HG03460 (cell line): Measurements from ENCODE around the gene PCDHA9.

Experiments used
- ATAC-seq: cut with Tn5 transposase; IDR thresholded peaks from one replicate; pipeline ENCODE4 v1.9.1; 2021; ENCODE audit not compliant: unreplicated experiment

Gene PCDHA9

GRCh38 chr5:140877262-140877581 lies 29.0 kb downstream of the PCDHA9 start:
- no peak for ATAC-seq

DNA sequence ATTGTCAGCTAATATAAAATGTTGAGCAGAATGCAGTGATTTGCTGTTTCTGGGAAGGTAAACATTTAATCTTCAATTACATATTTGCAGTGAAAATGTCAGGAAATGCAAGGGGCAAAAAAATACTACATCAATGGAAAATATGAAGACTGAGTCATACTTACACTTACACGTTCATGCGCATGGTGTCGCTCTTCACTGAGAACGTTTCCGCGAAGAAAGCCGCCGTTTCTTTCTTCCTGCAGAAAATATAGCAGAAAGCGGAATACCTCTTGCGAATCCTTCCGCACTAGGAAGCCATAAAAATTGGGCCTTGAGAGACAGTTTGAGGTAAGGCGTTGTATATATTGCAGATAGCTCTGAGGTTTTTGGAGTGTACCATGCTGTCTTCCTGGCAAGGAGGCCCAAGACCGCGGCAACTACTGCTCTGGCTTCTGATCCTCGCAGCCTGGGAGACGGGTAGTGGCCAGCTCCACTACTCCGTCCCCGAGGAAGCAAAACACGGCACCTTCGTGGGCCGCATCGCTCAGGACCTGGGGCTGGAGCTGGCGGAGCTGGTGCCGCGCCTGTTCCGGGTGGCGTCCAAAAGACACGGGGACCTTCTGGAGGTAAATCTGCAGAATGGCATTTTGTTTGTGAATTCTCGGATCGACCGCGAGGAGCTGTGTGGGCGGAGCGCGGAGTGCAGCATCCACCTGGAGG lies 33.9 kb downstream of the PCDHA9 start, which contains the start of gene PCDHA13:
Gene PCDHA13 (plus strand): TSS at position 236 of the 702 bp plus-strand sequence. CDS start 145 bp downstream, at position 381.
- no peak for ATAC-seq

DNA sequence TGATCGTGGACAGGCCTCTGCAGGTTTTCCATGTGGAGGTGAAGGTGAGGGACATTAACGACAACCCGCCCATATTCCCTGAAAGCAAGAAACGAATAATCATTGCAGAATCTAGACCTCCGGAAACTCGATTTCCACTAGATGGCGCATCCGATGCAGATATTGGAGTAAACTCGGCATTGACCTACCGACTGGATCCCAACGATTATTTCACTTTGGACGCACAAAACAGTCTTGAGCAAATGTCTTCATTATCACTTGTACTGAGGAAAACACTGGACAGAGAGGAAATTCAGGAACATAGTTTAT lies 34.4 kb downstream of the PCDHA9 start:
- ATAC-seq: no peak

DNA sequence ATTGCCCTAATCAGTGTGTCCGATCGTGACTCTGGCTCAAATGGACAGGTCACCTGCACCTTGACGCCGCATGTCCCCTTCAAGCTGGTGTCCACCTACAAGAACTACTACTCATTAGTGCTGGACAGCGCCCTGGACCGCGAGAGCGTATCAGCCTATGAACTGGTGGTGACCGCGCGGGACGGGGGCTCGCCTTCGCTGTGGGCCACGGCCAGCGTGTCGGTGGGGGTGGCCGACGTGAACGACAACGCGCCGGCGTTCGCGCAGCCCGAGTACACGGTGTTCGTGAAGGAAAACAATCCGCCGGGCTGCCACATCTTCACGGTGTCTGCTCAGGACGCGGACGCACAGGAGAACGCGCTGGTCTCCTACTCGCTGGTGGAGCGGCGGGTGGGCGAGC lies 35.2 kb downstream of the PCDHA9 start:
- no peak for ATAC-seq

- ATAC-seq: no peak
Measured at GRCh38 chr5:140883927-140884697, 35.9 kb downstream of the PCDHA9 start.
